T-helper 2 cell treated with Interferon-gamma antibody and Interleukin-4, amounts not matched to agents 5 μg/mL and 100 μg/mL, for 36 hours (primary cell): ENCODE results near the gene ABHD18.
"Not testable (repeated sequence)": the region's sequence is repeated elsewhere in the genome, so short reads cannot be mapped to it uniquely, and the experiment has no call there.

ENCODE experiments used
- DNase-seq: peaks from one replicate; pipeline ENCODE4 v3.0.0; 2021; ENCODE audit warnings: low spot score
- H3K27ac Mint-ChIP-seq: one replicate; pipeline ENCODE4 v1.8.0; 2021; ENCODE audit warnings: mild to moderate bottlenecking, mixed read lengths
- H3K27me3 Mint-ChIP-seq: one replicate; pipeline ENCODE4 v1.8.0; 2021; ENCODE audit warnings: low read depth, mixed read lengths
- H3K36me3 Mint-ChIP-seq: one replicate; pipeline ENCODE4 v1.8.0; 2021; ENCODE audit warnings: low read depth, mixed read lengths
- H3K4me1 Mint-ChIP-seq: one replicate; pipeline ENCODE4 v1.8.0; 2021; ENCODE audit warnings: low read depth, mixed read lengths
- H3K4me3 Mint-ChIP-seq: one replicate; pipeline ENCODE4 v1.8.0; 2022; ENCODE audit warnings: mild to moderate bottlenecking, moderate library complexity, mixed read lengths
- H3K9me3 Mint-ChIP-seq: one replicate; pipeline ENCODE4 v1.8.0; 2021; ENCODE audit warnings: mixed read lengths

The ABHD18 gene

DNA sequence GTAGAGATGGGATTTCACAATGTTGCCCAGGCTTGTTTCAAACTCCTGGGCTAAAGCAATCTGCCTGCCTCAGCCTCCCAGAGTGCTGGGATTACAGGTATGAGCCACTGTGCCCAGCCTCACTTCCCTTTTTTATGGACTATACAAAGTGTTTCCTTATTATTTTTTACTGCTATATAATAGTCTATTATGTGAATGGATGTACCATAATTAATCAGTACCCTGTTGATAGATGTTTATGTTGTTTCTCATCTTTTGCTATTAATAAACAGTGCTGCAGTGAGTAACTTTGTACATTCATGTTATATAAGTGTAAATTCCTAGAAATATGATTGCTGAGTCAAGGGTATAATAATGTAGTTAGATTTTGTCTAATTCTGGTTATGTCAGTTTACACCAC is 60.1 kb downstream of the ABHD18 start:
- peaks cover 37% of the 10 kb centered on the region for H3K36me3 Mint-ChIP-seq
- H3K27ac Mint-ChIP-seq = no peak overlapping the region
- no peaks in the 10 kb centered on the region for H3K27me3 Mint-ChIP-seq
- DNase-seq = no peak
- H3K4me1 Mint-ChIP-seq = no peaks in the 10 kb centered on the region
- H3K9me3 Mint-ChIP-seq = no peaks in the 10 kb centered on the region
- H3K4me3 Mint-ChIP-seq = no peak overlapping the region

GRCh38 chr4:128029907-128030306 is 64.7 kb downstream of the ABHD18 start:
- no peak overlapping the region for H3K4me3 Mint-ChIP-seq
- DNase-seq = no peak
- H3K36me3 Mint-ChIP-seq = peaks cover 29% of the 10 kb centered on the region
- H3K4me1 Mint-ChIP-seq = no peaks in the 10 kb centered on the region
- H3K27ac Mint-ChIP-seq = no peak overlapping the region
- no peaks in the 10 kb centered on the region for H3K9me3 Mint-ChIP-seq
- H3K27me3 Mint-ChIP-seq = no peaks in the 10 kb centered on the region

GRCh38 chr4:128031756-128032384 is 66.7 kb downstream of the ABHD18 start:
- Mint-ChIP-seq H3K4me3 (no peak overlapping the region), H3K27ac (no peak overlapping the region), H3K9me3 (no peaks in the 10 kb centered on the region), H3K4me1 (no peaks in the 10 kb centered on the region), H3K36me3 (peaks cover 21% of the 10 kb centered on the region), H3K27me3 (no peaks in the 10 kb centered on the region)
- no peak for DNase-seq

GRCh38 chr4:128039568-128039967 is 74.4 kb downstream of the ABHD18 start:
- no peak for DNase-seq
- Mint-ChIP-seq H3K27me3 (no peaks in the 10 kb centered on the region), H3K27ac (no peak overlapping the region), H3K9me3 (no peaks in the 10 kb centered on the region), H3K4me1 (no peaks in the 10 kb centered on the region), H3K36me3 (no peaks in the 10 kb centered on the region), H3K4me3 (no peak overlapping the region)

GRCh38 chr4:128047019-128047418 is 81.8 kb downstream of the ABHD18 start:
- H3K27ac Mint-ChIP-seq, H3K4me3 Mint-ChIP-seq, H3K36me3 Mint-ChIP-seq, H3K4me1 Mint-ChIP-seq, H3K27me3 Mint-ChIP-seq, DNase-seq, H3K9me3 Mint-ChIP-seq: not testable (repeated sequence)

DNA sequence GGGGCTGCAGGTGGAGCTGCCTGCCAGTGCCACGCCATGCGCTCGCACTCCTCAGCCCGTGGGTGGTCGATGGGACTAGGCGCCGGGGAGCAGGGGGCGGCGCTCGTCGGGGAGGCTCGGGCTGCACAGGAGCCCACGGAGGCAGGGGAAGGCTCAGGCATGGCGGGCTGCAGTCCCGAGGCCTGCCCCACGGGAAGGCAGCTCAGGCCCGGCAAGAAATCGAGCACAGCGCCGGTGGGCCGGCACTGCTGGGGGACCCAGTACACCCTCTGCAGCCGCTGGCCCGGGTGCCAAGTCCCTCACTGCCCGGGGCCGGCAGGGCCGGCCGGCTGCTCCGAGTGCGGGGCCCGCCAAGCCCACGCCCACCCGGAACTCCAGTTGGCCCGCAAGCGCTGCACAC is 82.3 kb downstream of the ABHD18 start:
- not testable (repeated sequence) for H3K36me3 Mint-ChIP-seq, H3K9me3 Mint-ChIP-seq, H3K4me1 Mint-ChIP-seq, H3K4me3 Mint-ChIP-seq, H3K27ac Mint-ChIP-seq, DNase-seq, H3K27me3 Mint-ChIP-seq

GRCh38 chr4:128051229-128051628 is 86.0 kb downstream of the ABHD18 start:
- not testable (repeated sequence) for DNase-seq, H3K27ac Mint-ChIP-seq, H3K4me1 Mint-ChIP-seq, H3K36me3 Mint-ChIP-seq, H3K9me3 Mint-ChIP-seq, H3K4me3 Mint-ChIP-seq, H3K27me3 Mint-ChIP-seq

GRCh38 chr4:128054907-128055306 is 89.7 kb downstream of the ABHD18 start:
- not testable (repeated sequence) for H3K27ac Mint-ChIP-seq, H3K9me3 Mint-ChIP-seq, H3K4me1 Mint-ChIP-seq, DNase-seq, H3K27me3 Mint-ChIP-seq, H3K4me3 Mint-ChIP-seq, H3K36me3 Mint-ChIP-seq

DNA sequence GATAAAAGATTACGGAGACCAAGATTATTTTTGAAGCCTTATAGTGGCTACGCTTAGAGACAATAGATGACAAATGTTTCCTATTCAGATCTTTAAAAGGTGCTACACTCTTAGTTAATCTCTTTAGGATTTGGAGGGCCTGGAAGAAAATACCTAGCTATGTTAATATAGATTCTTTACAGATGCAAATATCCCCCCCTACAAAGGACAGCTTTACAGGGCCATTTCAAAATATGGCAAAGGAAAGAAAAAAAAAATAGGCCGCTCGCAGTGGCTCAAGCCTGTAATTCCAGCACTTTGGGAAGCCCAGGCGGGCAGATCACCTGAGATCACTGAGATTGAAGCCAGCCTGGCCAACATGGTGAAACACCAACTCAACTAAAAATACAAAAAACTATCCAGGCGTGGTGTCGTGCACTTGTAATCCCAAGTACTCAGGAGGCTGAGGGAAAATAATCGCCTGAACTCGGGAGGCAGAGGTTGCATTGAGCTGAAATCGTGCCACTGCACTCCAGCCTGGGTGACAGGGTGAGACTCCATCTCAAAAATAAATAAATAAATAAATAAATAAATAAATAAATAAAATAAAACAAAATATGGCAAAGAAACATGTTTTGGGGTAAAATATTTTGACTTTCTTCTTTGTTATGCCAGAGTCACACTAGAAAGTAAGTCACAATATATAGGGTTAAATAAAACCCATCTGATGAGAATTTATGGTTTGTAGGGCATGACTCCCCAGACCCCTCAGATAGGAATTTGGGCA is 90.4 kb downstream of the ABHD18 start:
- not testable (repeated sequence) for H3K4me1 Mint-ChIP-seq, DNase-seq, H3K27ac Mint-ChIP-seq, H3K9me3 Mint-ChIP-seq, H3K4me3 Mint-ChIP-seq, H3K36me3 Mint-ChIP-seq, H3K27me3 Mint-ChIP-seq

GRCh38 chr4:128056396-128056795 is 91.2 kb downstream of the ABHD18 start:
- H3K27ac Mint-ChIP-seq = no peak overlapping the region
- no peaks in the 10 kb centered on the region for H3K36me3 Mint-ChIP-seq
- H3K27me3 Mint-ChIP-seq = peaks cover 7% of the 10 kb centered on the region
- no peak for DNase-seq
- H3K4me1 Mint-ChIP-seq = no peaks in the 10 kb centered on the region
- H3K9me3 Mint-ChIP-seq = no peaks in the 10 kb centered on the region
- H3K4me3 Mint-ChIP-seq = no peak overlapping the region

GRCh38 chr4:128060121-128060698 is 95.0 kb downstream of the ABHD18 start:
- Mint-ChIP-seq H3K4me3 (peak overlapping the region; percentile 85), H3K9me3 (no peaks in the 10 kb centered on the region), H3K27ac (peak overlapping the region; percentile 96), H3K4me1 (peaks cover 11% of the 10 kb centered on the region), H3K27me3 (peaks cover 5% of the 10 kb centered on the region), H3K36me3 (no peaks in the 10 kb centered on the region)
- DNase-seq = no peak

DNA sequence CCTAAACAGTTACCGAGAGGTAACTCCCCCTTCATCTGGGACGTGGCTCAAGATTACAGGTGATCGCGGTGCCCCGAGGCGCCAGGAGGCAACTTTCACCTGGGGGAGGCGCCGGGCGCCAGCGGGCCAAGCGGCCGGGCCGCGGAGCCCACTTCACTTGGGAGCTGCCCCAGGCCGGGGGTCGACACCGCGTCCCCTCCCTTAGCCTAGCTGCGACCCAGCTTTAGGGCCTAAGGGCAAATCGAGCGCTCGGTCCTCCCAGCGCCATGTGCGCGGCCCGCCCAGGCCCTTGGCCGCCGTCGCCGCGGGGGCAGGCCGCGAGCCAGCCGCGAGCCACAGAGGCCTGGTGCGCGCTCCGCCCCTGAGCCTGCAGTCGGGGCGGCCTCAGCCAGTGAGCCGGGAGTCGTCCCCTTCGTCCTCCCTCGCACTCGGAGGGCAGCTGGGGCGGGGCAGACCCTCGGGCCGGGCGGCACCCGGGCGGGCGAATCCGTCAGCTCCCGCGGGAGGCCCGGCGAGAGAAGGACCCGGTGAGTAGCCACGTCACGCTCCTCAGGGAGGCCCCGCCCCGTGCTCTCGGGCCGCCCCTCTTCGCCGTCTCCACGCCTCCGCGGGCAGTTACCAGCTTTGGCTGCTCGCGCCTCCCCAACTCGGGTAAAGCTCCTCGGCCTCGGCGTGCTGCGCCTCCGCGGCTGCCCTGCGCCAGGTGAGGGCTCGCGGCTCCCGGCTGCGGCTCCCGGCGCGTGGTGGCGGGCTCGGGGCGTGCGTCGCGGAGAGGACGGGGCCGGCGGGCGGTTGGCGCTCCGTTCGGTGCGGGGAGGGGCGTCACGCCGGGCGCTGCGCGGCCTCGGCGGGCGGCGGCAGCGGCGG is 95.7 kb downstream of the ABHD18 start, which contains the start of gene LARP1B:
LARP1B (plus strand) TSS at position 614 of the 867 bp plus-strand sequence. CDS start 13,640 bp downstream, outside the sequence.
- Mint-ChIP-seq H3K9me3 (no peaks in the 10 kb centered on the region), H3K27me3 (peaks cover 5% of the 10 kb centered on the region), H3K4me1 (peaks cover 13% of the 10 kb centered on the region), H3K27ac (peak within 1 kb of the TSS; percentile 96), H3K4me3 (peak within 1 kb of the TSS; percentile 92), H3K36me3 (no peaks in the 10 kb centered on the region)
- DNase-seq = peak; percentile 96

DNA sequence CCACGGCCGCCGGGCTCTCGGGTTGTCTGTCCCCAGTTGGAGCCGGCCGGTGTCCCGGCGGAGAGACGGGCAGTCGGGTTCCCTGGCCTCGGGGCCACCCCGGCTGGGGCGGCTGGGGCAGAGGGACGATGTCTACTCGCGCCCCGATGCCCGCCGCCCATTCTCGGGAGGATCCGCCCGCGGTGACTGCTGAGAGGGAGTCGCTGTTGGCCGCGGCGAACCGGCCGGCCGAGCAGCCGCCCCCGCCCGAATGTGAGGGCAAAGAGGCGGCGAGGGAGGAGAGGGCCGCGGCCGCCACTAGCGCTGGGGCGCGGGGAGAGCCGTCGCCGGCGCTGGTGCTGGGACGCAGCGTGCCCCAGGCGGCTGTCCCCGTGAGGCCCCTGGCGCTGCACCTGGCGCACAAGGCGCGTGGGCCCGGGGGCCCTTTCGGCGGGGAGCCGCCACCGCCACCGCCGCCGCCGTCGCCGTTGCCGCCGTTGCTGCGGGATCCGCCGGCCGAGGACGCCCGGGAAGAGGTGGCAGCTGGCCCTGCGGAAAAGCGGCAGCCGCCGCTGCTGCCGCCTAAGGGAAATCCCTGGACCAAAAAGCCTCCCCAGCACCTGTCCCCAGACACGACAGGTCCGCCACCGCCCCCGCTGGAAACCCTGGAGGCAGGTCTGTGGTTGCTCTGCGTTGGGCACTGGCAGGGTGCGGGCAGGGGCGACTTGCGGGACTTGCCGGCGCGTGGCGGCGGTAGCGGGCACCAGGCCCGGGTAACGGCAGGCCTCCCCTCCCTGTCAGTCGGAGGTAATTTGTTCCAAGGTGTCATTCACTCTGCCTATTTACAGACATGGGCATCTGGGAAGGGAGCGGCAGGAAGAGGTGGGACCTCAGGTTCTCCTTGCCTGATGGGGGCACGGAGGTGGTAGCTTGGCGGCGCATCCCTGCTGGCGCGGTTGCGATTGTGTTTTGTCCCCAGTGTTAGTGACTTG is 96.6 kb downstream of the ABHD18 start:
- peaks cover under 1% of the 10 kb centered on the region for H3K27me3 Mint-ChIP-seq
- peak overlapping the region; percentile 75 for H3K27ac Mint-ChIP-seq
- no peaks in the 10 kb centered on the region for H3K9me3 Mint-ChIP-seq
- peak; percentile 67 for DNase-seq
- H3K4me1 Mint-ChIP-seq = peaks cover 13% of the 10 kb centered on the region
- peak overlapping the region; percentile 92 for H3K4me3 Mint-ChIP-seq
- no peaks in the 10 kb centered on the region for H3K36me3 Mint-ChIP-seq
